Hippocampal formation (tissue), 2 donors: ENCODE measurements around the gene KCNIP4.

ENCODE experiments used
- DNase-seq, 2 donors: peaks; one replicate each; lab custom pipeline; 2025; lab: John Stamatoyannopoulos, UW

KCNIP4 gene

GRCh38 chr4:21191317-21191716, 757.3 kb downstream of the KCNIP4 start:
- no peak for DNase-seq

- DNase-seq = no peak
Measured at GRCh38 chr4:21184788-21185187, 763.8 kb downstream of the KCNIP4 start.

GRCh38 chr4:21181716-21182115, 766.9 kb downstream of the KCNIP4 start:
- no peak for DNase-seq

GRCh38 chr4:21177871-21178270, 770.7 kb downstream of the KCNIP4 start:
- DNase-seq = no peak

- DNase-seq = no peak
Measured at GRCh38 chr4:21177092-21177491, 771.5 kb downstream of the KCNIP4 start.

- no peak for DNase-seq
Measured at GRCh38 chr4:21167711-21168110, 780.9 kb downstream of the KCNIP4 start.

- DNase-seq = no peak
Measured at GRCh38 chr4:21155367-21155766, 793.2 kb downstream of the KCNIP4 start.

GRCh38 chr4:21139327-21139726, 809.2 kb downstream of the KCNIP4 start:
- DNase-seq = no peak

GRCh38 chr4:21136051-21136630, 812.4 kb downstream of the KCNIP4 start:
- no peak for DNase-seq

- DNase-seq = peak in 1 of 2 donors; percentile 0
Measured at GRCh38 chr4:21134994-21135393, 813.6 kb downstream of the KCNIP4 start.

GRCh38 chr4:21130606-21131005, 818.0 kb downstream of the KCNIP4 start:
- no peak for DNase-seq

GRCh38 chr4:21126014-21126512, 822.5 kb downstream of the KCNIP4 start:
- DNase-seq = no peak

- no peak for DNase-seq
Measured at GRCh38 chr4:21118301-21118700, 830.3 kb downstream of the KCNIP4 start.

- no peak for DNase-seq
Measured at GRCh38 chr4:21117541-21118180, 830.9 kb downstream of the KCNIP4 start.

- peak in 1 of 2 donors; percentile 23 for DNase-seq
Measured at GRCh38 chr4:21113496-21114223, 834.9 kb downstream of the KCNIP4 start.

GRCh38 chr4:21102667-21103066, 845.9 kb downstream of the KCNIP4 start:
- DNase-seq = no peak

- DNase-seq = no peak
Measured at GRCh38 chr4:21097865-21098264, 850.7 kb downstream of the KCNIP4 start.

- no peak for DNase-seq
Measured at GRCh38 chr4:21097026-21097425, 851.5 kb downstream of the KCNIP4 start.

GRCh38 chr4:21092531-21092930, 856.0 kb downstream of the KCNIP4 start:
- no peak for DNase-seq

- DNase-seq = no peak
Measured at GRCh38 chr4:21090094-21090666, 858.4 kb downstream of the KCNIP4 start.

GRCh38 chr4:21083413-21083812, 865.2 kb downstream of the KCNIP4 start:
- DNase-seq = no peak

- no peak for DNase-seq
Measured at GRCh38 chr4:21077967-21078366, 870.6 kb downstream of the KCNIP4 start.

- DNase-seq = no peak
Measured at GRCh38 chr4:21067351-21067750, 881.2 kb downstream of the KCNIP4 start.
